HG03457 (cell line): ENCODE measurements around the gene PCGF1.

ENCODE experiments used
- ATAC-seq: cut with Tn5 transposase; IDR thresholded peaks from one replicate; pipeline ENCODE4 v1.9.1; 2021; ENCODE audit warnings: moderate number of reproducible peaks; ENCODE audit not compliant: unreplicated experiment

The PCGF1 gene

DNA sequence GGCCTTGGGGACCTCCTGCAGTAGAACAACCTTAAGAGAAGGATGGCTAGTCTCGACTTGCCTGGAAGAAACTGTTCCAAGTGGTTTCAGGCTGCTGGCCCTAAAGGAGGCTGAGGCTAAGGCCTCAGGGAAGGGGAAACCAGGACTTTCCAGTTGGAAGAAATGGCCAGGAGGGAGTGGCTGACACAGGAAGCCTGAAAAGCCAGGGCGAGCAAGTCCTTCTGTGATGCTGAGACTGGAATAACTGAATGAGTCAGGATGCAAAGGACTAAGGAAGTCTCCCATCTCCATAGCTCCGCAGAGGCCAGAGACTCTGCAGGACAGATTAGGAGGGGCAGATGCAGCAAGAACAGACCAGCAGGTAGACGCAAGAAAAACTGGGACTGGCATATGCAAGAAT is 29.6 kb upstream of the PCGF1 start:
- no peak for ATAC-seq

- ATAC-seq = no peak
Observed at GRCh38 chr2:74536166-74536950, 28.9 kb upstream of the PCGF1 start.

- ATAC-seq = no peak
Observed at GRCh38 chr2:74535440-74535965, 28.0 kb upstream of the PCGF1 start.

DNA sequence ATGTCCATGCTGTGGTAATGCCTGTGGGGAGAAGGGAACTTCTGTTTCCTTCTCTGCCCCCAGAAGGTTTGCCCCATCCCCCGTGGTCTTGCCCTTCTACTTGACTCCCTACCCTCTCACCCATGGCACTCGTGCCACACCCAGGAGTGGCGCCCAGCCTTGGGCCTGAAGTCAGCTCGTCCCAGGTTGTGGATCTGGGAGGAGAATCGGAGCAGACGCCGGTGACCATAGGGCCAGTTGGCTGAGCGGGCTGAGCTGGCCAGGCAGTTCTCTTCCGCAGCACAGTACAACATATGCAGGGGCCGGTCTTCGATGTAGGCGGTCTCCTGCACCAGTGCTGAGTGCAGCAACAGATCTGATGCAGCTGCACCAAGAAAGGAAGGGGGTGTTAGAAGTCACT is 26.9 kb upstream of the PCGF1 start:
- no peak for ATAC-seq

DNA sequence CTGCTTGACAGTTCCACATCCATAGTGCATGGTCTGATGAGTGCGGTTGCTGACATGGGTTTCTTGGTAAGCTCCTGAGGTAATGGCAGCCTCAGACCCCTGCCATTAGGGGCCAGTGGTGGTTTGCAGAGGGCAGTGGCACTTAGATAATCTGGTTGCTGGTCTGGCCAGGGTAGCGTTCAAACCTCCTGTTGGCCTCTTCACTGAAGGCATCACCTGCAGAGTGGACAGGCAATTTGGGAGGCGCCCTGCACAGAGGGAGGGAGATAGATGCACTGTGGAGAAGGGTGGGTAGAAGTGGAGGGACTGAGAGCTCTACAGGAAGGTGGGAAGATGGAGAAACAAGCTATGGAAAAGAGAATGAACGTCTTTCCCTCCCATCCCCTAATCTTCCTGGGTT is 26.0 kb upstream of the PCGF1 start:
- no peak for ATAC-seq

GRCh38 chr2:74532222-74532621 is 24.7 kb upstream of the PCGF1 start:
- ATAC-seq = no peak

GRCh38 chr2:74531666-74532065 is 24.2 kb upstream of the PCGF1 start:
- no peak for ATAC-seq

- ATAC-seq = no peak
Observed at GRCh38 chr2:74530239-74531187, 23.0 kb upstream of the PCGF1 start.

- peak; percentile 76 for ATAC-seq
Observed at GRCh38 chr2:74529357-74530238, 22.1 kb upstream of the PCGF1 start, which contains the start of the genes AUP1 and HTRA2. TSS of gene AUP1 (minus strand) at chr2:74529706. CDS start at chr2:74529629, 77 bp downstream. TSS of gene HTRA2 (plus strand) at chr2:74529933. CDS start at chr2:74530007, 74 bp downstream.

DNA sequence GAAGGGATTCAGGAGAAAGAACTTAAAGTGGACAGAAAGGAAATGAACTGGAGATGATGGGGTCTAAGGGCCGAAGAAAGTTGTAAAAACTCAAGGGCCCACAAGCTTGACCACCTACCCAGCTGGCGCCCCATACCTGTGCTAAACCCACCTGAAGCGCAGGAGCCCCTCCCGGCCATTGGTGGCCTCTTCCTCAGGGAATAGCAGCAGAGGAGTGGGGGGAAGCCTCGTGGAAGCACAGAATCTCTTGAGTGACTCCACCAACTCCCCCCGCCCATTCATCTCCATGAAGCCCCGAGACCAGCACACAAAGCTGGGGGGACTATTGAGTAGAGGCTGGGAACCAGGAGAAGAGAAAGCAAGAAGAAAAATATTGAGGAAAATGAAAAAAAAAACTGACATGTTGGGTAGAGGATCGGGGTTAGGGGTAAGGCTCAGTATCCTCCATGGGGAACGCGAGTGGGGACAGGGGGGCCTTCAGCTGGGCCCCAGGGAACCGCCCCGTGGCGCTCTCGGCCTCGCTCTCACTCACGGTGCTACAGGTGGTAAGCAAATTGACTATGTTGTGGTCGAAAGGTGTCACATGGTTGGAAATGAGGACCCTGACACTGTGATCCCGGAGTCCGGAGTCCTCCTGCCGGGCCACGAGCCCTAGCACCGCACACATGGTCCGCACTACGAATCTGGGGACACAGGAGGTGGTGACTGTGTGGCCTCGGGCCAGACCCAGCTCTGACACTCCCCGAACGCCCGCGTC is 21.3 kb upstream of the PCGF1 start:
- ATAC-seq = peak; percentile 2

- ATAC-seq = no peak
Observed at GRCh38 chr2:74527741-74528140, 20.2 kb upstream of the PCGF1 start.

DNA sequence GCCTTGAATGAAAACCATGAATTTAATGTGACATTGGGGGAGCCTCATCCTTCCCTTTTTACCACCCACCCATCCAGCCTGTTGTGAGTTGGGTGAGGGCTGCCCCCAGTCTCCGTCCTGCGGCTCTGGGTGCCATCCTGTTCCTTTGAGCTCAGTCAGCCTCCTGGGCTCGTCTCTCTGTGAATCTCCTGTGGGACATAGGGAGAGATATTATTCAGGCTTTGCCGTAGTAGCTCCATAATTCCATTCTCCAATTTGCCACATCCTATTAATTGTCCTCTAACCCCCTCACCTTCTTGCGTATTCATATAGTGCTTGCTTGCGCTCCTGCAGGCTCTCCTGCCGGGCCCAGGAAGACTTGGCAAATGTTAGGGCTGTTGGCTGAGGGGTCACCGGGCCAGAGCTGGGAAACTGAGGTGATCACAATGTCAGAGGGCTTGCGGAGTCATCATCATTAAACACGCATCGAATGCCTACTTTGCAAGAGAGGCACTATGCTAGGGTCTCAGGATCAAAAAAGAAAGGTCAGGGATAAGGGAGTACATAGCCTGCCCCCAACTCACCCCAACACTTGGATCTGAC is 19.2 kb upstream of the PCGF1 start:
- ATAC-seq = no peak

DNA sequence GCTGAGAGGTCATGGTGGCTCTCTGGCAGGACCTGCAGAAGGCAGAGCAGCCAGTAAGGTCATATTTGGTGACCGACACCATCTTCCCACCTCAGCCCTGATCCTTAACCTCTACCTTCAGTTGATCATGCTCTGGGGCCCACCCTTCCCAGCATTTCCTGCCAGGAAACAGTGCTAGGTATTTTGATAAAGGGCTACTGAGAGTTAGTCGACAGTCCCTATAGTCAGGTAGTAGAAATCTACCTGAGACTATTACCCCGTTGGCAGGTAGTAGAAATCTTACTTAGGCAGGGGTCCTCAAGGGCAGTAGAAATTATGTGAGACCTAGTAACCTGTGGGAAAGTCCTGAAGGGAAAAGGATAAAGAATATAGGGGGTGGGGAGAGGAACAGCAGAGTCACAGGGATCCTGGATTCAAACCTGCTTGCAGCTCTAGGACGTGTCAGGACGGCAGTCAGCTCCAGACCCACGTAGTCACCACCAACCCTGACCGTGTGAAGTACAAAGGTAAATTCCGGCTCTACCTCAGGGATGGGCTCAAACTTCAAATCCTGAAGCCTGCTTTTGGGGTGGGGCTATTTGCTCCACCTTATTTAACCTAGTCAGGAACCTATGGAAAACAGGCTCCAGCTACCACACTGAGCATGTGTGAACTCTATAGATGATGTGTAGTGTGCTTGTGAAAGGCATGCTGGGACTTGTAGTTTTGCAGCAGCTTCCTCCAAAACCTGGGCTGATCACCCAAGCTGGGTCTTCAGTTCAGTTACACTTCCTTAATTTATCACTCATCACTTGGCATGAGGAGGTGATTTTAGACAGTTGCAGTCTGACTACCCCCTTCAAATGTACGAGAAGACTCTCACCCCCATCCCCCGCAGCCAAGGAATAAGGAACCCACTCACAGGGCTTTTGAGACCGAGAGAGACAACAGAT is 18.5 kb upstream of the PCGF1 start, which contains the start of gene DQX1:
Gene DQX1, minus strand, starts transcription at position 515 of the 932 bp plus-strand sequence. Its CDS starts 502 bp downstream, at position 13.
- no peak for ATAC-seq

- ATAC-seq = no peak
Observed at GRCh38 chr2:74524955-74525716, 17.6 kb upstream of the PCGF1 start.

- no peak for ATAC-seq
Observed at GRCh38 chr2:74524005-74524404, 16.5 kb upstream of the PCGF1 start.

GRCh38 chr2:74522516-74522915 is 15.0 kb upstream of the PCGF1 start:
- ATAC-seq = no peak

DNA sequence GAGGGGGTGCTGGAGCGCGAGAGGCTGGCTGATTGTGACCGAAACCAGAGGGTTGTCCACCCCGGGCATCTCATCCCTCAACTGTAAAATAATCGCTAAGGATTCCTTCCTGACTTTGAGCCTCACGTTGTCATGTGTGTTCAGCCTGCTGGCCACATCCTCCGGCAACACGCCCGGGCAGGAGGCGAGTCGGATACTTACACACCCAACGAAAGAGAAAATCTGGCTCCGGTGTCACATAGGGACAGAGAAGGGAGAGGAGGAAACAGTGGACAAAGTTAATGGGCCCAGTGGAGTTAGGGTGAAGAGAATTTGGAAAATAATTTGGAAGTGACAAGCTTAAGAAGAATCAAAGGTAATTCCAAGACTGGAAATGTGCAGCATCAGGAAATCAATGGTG is 9.2 kb upstream of the PCGF1 start:
- no peak for ATAC-seq
